ENCODE measurements around the gene ZNF750.

Gene ZNF750

GRCh38 chr17:82782657-82783207 lies 57.1 kb downstream of the ZNF750 start:
- H3K4me3 ChIP-seq (ENCODE audit: low read length) = no peak overlapping the region
- TF ChIP-seq ZNF274 (IDR thresholded peaks at IDR 0.05; ENCODE audit: low read depth, low read length) = no peak

GRCh38 chr17:82781894-82782274 lies 57.9 kb downstream of the ZNF750 start:
- TF ChIP-seq ZNF274 (IDR thresholded peaks at IDR 0.05; ENCODE audit: low read depth, low read length) = no peak
- H3K4me3 ChIP-seq (ENCODE audit: low read length) = no peak overlapping the region

- no peak overlapping the region for H3K4me3 ChIP-seq (ENCODE audit: low read length)
- no peak for TF ChIP-seq ZNF274 (IDR thresholded peaks at IDR 0.05; ENCODE audit: low read depth, low read length)
Observed at GRCh38 chr17:82780971-82781893, 58.6 kb downstream of the ZNF750 start.

- no peak for TF ChIP-seq ZNF274 (IDR thresholded peaks at IDR 0.05; ENCODE audit: low read depth, low read length)
- no peak overlapping the region for H3K4me3 ChIP-seq (ENCODE audit: low read length)
Observed at GRCh38 chr17:82780195-82780594, 59.6 kb downstream of the ZNF750 start.

- no peak overlapping the region for H3K4me3 ChIP-seq (ENCODE audit: low read length)
- TF ChIP-seq ZNF274 (IDR thresholded peaks at IDR 0.05; ENCODE audit: low read depth, low read length) = no peak
Observed at GRCh38 chr17:82779541-82779940, 60.3 kb downstream of the ZNF750 start.
